Aorta (tissue), 5 donors: ENCODE measurements around the gene ZSWIM6. TPM values are rescaled to one million over a fixed set of nuclear protein-coding genes. Genes with fewer than 3 reads are reported as not detected.

Source experiments
- ATAC-seq: fragments of 200-7000 bp; cut with Tn5 transposase; one replicate; pipeline ENCODE4 v1.9.1; 2022; ENCODE audit warnings: moderate library complexity; ENCODE audit not compliant: low FRiP score
- DNase-seq, 2 donors: peaks; one replicate each; pipeline ENCODE4 v3.0.0-alpha.2; 2020
- H3K27ac ChIP-seq, 2 donors: one replicate each; pipeline ENCODE4 v1.5.1; 2013; ENCODE audit warnings: low read length in 2 of 2, mild to moderate bottlenecking in 2 of 2, moderate library complexity in 2 of 2, control low read depth in 1 of 2, inconsistent platforms in 1 of 2, low read depth in 1 of 2
- H3K27me3 ChIP-seq, 2 donors: one replicate each; pipeline ENCODE4 v1.6.1; 2013; ENCODE audit warnings: control low read depth in 1 of 2, low read length in 1 of 2, mild to moderate bottlenecking in 1 of 2, moderate library complexity in 1 of 2; ENCODE audit not compliant: insufficient read depth in 2 of 2, control insufficient read depth in 1 of 2
- H3K36me3 ChIP-seq, 2 donors: one replicate each; pipeline ENCODE4 v1.6.1; 2013; ENCODE audit warnings: control low read depth in 1 of 2, low read length in 1 of 2, mild to moderate bottlenecking in 1 of 2; ENCODE audit not compliant: insufficient read depth in 2 of 2, control insufficient read depth in 1 of 2
- H3K4me1 ChIP-seq, 2 donors: one replicate each; pipeline ENCODE4 v1.6.1; 2013; ENCODE audit warnings: low read length in 2 of 2, control low read depth in 1 of 2, mild to moderate bottlenecking in 1 of 2, moderate library complexity in 1 of 2; ENCODE audit not compliant: insufficient read depth in 2 of 2, control insufficient read depth in 1 of 2
- H3K4me3 ChIP-seq, 2 donors: one replicate each; pipeline ENCODE4 v1.5.1; 2013; ENCODE audit warnings: low read length in 2 of 2, control low read depth in 1 of 2, mild to moderate bottlenecking in 1 of 2
- H3K9me3 ChIP-seq: one replicate; pipeline ENCODE4 v1.6.1; 2013; ENCODE audit warnings: mild to moderate bottlenecking, low read length; ENCODE audit not compliant: control insufficient read depth
- WGBS, 2 donors: extraction: QIAGEN DNeasy Blood & Tissue Kit; methylation state at CpG; one replicate each; pipeline ENCODE4 v1.1.7; 2013; 5-methylcytosine and 5-hydroxymethylcytosine counted together
- intact Hi-C, 2 donors: fragments of 100-400 bp; cut with DNase I; formaldehyde crosslinking; loops; one replicate each; pipeline versions ENCODE4 v1.14.2 to v1.15.0; 2022
- polyA plus RNA-seq, 2 donors: library from polyadenylated mRNA; stranded (reverse); fragments of 200-250 nt; gene quantifications; one replicate each; pipeline ENCODE4 v1.2.3, GENCODE V29; 2013
- total RNA-seq, 2 donors: library from RNA; stranded (reverse); fragmentation: NEBNext Ultra II Directional; extraction: Animal tissue kit (Norgen Biotek cat#: 25700); gene quantifications; one replicate each; pipeline ENCODE4 v1.2.1, GENCODE V29; 2021
- donor health status: healthy with polysubstance abuse.
- donor health status: Bipolar disorder and iron deficiency.
- donor health status: DM: no; HTN: no; CAD: no.
- donor health status: DM: no; HTN: no; CAD: no.
- donor health status: DM: yes; HTN: yes; CAD: no.

The ZSWIM6 gene
- total and polyA plus RNA-seq, 4 donors, result 3.4 to 21.8 (median 12.4) TPM

GRCh38 chr5:61346511-61346910, 14.5 kb downstream of the ZSWIM6 start:
- Histone ChIP-seq H3K4me1 (peaks cover 0 to 4% of the 10 kb centered on the region in 2 donors), H3K27ac (no peak overlapping the region), H3K9me3 (no peaks in the 10 kb centered on the region), H3K36me3 (peaks cover 0 to 1% of the 10 kb centered on the region in 2 donors), H3K4me3 (no peak overlapping the region), H3K27me3 (no peaks in the 10 kb centered on the region)
- 90 to 93% methylated on average over 2 of the region's 2 CpGs for WGBS, 2 donors
- ATAC-seq (no peak), DNase-seq (no peak)
- intact Hi-C loops, result no loop called here

- no peak for ATAC-seq
- Histone ChIP-seq H3K4me3 (no peak overlapping the region), H3K9me3 (no peaks in the 10 kb centered on the region), H3K27me3 (no peaks in the 10 kb centered on the region), H3K27ac (no peak overlapping the region), H3K4me1 (peaks cover 0 to 4% of the 10 kb centered on the region in 2 donors), H3K36me3 (peaks cover 0 to 1% of the 10 kb centered on the region in 2 donors)
- 95 to 97% methylated on average over 3 of the region's 3 CpGs for WGBS, 2 donors
- intact Hi-C loops, result no loop called here
- no peak for DNase-seq
Observed at GRCh38 chr5:61347080-61347479, 15.0 kb downstream of the ZSWIM6 start.

- no peak for DNase-seq
- H3K9me3 ChIP-seq, result no peaks in the 10 kb centered on the region
- no peak for ATAC-seq
- H3K4me1 ChIP-seq, result peaks cover 0 to 4% of the 10 kb centered on the region in 2 donors
- H3K27ac ChIP-seq, result no peak overlapping the region
- H3K36me3 ChIP-seq, result peaks cover 0 to 1% of the 10 kb centered on the region in 2 donors
- H3K27me3 ChIP-seq, result no peaks in the 10 kb centered on the region
- 67 to 76% methylated on average over 2 of the region's 2 CpGs for WGBS, 2 donors
- no peak overlapping the region for H3K4me3 ChIP-seq
- intact Hi-C loops, result no loop called here
Observed at GRCh38 chr5:61348447-61348846, 16.4 kb downstream of the ZSWIM6 start.

DNA sequence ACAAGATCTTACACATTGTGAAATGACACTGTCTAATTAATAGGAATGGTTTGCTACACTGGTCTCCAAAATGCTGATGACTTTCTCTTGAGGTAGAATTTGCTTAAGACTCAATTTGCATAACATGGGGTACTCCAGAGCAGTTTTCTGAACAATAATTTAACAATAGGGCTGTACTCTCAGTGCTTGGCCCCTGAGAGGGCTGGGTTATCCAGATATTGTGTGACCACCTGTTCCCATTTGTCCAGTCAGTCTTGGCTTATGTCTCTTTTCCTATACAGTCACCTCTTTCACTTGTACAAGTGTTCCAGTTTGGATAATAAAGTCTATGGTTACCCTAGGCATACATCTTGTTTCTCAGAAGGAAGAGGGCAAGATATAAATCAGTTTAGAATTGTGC, 17.9 kb downstream of the ZSWIM6 start:
- no peaks in the 10 kb centered on the region for H3K4me1 ChIP-seq
- intact Hi-C loops, result no loop called here

DNA sequence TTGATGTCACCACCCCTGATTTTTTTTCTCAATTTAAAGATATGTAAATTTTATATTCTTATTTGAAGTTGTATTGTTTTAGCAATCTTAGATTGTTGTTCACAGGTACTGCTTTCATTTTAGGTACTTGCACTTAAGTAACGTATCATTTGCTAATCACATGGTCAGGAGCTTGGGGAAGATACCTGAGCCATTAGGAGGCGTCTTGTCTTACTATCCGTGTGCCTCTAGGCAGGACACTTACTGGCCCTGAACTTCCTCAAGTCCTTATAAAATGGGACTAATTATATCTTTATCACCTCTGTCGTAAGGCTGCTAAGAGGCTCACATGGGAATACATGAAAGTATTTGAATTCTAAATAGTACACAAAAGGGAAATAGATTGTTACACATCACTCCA, 18.5 kb downstream of the ZSWIM6 start:
- no peak overlapping the region for H3K4me3 ChIP-seq
- no peaks in the 10 kb centered on the region for H3K4me1 ChIP-seq
- H3K9me3 ChIP-seq, result no peaks in the 10 kb centered on the region
- intact Hi-C loops, result no loop called here
- DNase-seq, result no peak
- no peaks in the 10 kb centered on the region for H3K27me3 ChIP-seq
- 89 to 93% methylated on average over 4 of the region's 4 CpGs for WGBS, 2 donors
- ATAC-seq, result no peak
- H3K36me3 ChIP-seq, result peaks cover 0 to 1% of the 10 kb centered on the region in 2 donors
- H3K27ac ChIP-seq, result no peak overlapping the region

More for the DNA sequence above, 17.9 kb downstream of the ZSWIM6 start:
- Histone ChIP-seq H3K27ac (no peak overlapping the region), H3K27me3 (no peaks in the 10 kb centered on the region), H3K4me3 (no peak overlapping the region), H3K9me3 (no peaks in the 10 kb centered on the region), H3K36me3 (peaks cover 0 to 1% of the 10 kb centered on the region in 2 donors)
- ATAC-seq (no peak), DNase-seq (no peak)

GRCh38 chr5:61351733-61352132, 19.7 kb downstream of the ZSWIM6 start:
- Histone ChIP-seq H3K27ac (no peak overlapping the region), H3K4me3 (no peak overlapping the region), H3K4me1 (no peaks in the 10 kb centered on the region), H3K36me3 (peaks cover 0 to 1% of the 10 kb centered on the region in 2 donors), H3K27me3 (no peaks in the 10 kb centered on the region), H3K9me3 (no peaks in the 10 kb centered on the region)
- ATAC-seq (no peak), DNase-seq (no peak)
- whole genome bisulfite sequencing, 2 donors, result 97 to 98% methylated on average over 2 of the region's 2 CpGs
- intact Hi-C loops, result no loop called here

GRCh38 chr5:61352180-61352579, 20.1 kb downstream of the ZSWIM6 start:
- Histone ChIP-seq H3K36me3 (peaks cover 0 to 1% of the 10 kb centered on the region in 2 donors), H3K27ac (no peak overlapping the region), H3K9me3 (no peaks in the 10 kb centered on the region), H3K4me3 (no peak overlapping the region), H3K27me3 (no peaks in the 10 kb centered on the region), H3K4me1 (no peaks in the 10 kb centered on the region)
- intact Hi-C loops, result no loop called here
- ATAC-seq, result no peak
- no peak for DNase-seq

- no peak for ATAC-seq
- no peak for DNase-seq
- WGBS, 2 donors, result 48 to 54% methylated on average over 3 of the region's 3 CpGs
- no peaks in the 10 kb centered on the region for H3K9me3 ChIP-seq
- no peak overlapping the region for H3K27ac ChIP-seq
- no peaks in the 10 kb centered on the region for H3K27me3 ChIP-seq
- intact Hi-C loops, result no loop called here
- H3K36me3 ChIP-seq, result no peaks in the 10 kb centered on the region
- no peaks in the 10 kb centered on the region for H3K4me1 ChIP-seq
- no peak overlapping the region for H3K4me3 ChIP-seq
Observed at GRCh38 chr5:61352612-61353156, 20.6 kb downstream of the ZSWIM6 start.

DNA sequence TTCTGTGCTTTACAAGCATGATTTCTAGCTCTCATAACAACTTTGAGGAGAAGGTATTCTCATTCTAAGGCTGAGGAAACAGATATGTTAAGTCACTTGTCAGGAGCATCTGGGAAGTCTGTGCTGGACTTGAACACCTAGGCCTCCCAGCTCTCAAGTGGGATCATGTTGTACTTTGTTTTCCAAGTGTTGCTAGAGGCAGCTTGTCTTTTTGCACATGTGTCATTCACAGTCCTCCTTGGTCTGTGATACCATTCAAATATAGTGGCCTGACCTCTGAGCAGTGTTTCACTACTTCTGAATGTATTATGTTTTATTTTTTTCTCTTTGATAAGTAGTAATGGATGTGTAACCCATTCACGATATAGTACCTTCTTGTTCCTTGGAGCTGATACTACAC, 21.2 kb downstream of the ZSWIM6 start:
- intact Hi-C loops, result no loop called here
- no peak overlapping the region for H3K4me3 ChIP-seq
- no peaks in the 10 kb centered on the region for H3K27me3 ChIP-seq
- H3K9me3 ChIP-seq, result no peaks in the 10 kb centered on the region
- H3K4me1 ChIP-seq, result no peaks in the 10 kb centered on the region
- 93 to 95% methylated on average over 1 of the region's 1 CpG for WGBS, 2 donors
- no peak for DNase-seq
- H3K27ac ChIP-seq, result no peak overlapping the region
- ATAC-seq, result no peak
- H3K36me3 ChIP-seq, result no peaks in the 10 kb centered on the region
